NCI-H460 (cell line): Measurements from ENCODE around the gene RHOH. TPM values are rescaled to one million over a fixed set of nuclear protein-coding genes. Genes with fewer than 3 reads are reported as not detected.
A peak's percentile ranks its signal among the peaks of the same experiment; 100 is the strongest.
"Not testable (repeated sequence)": the region's sequence is repeated elsewhere in the genome, so short reads cannot be mapped to it uniquely, and the experiment has no call there.

Experiments
- DNase-seq: peaks from one replicate; pipeline ENCODE4 v3.0.0-alpha.2; 2016; ENCODE audit warnings: low read depth; ENCODE audit errors: extremely low read depth
- total RNA-seq: library from RNA; depleted of rRNA; stranded (reverse); fragments of >200 nt; shearing (Covaris generic); gene quantifications from 2 replicates; pipeline ENCODE4 v1.2.3, GENCODE V29; 2014

The RHOH gene
- total RNA-seq, 1 experiment from 2014 or later: 7.3 TPM

- peak; percentile 70 for DNase-seq
Observed at GRCh38 chr4:40255393-40256281, 58.8 kb downstream of the RHOH start.

GRCh38 chr4:40256329-40256728 is 59.5 kb downstream of the RHOH start:
- DNase-seq: no peak

- DNase-seq: no peak
Observed at GRCh38 chr4:40256817-40257216, 60.0 kb downstream of the RHOH start.

- DNase-seq: no peak
Observed at GRCh38 chr4:40258627-40259026, 61.8 kb downstream of the RHOH start.

- DNase-seq: no peak
Observed at GRCh38 chr4:40261231-40262076, 64.6 kb downstream of the RHOH start.

- no peak for DNase-seq
Observed at GRCh38 chr4:40262077-40262528, 65.3 kb downstream of the RHOH start.

- no peak for DNase-seq
Observed at GRCh38 chr4:40262861-40263260, 66.0 kb downstream of the RHOH start.

- DNase-seq: peak; percentile 61
Observed at GRCh38 chr4:40264497-40264896, 67.7 kb downstream of the RHOH start.

- DNase-seq: no peak
Observed at GRCh38 chr4:40264995-40265909, 68.4 kb downstream of the RHOH start.

- DNase-seq: no peak
Observed at GRCh38 chr4:40265910-40266274, 69.1 kb downstream of the RHOH start.

GRCh38 chr4:40269133-40269532 is 72.3 kb downstream of the RHOH start:
- no peak for DNase-seq

GRCh38 chr4:40270609-40271008 is 73.8 kb downstream of the RHOH start:
- no peak for DNase-seq

GRCh38 chr4:40275065-40275730 is 78.4 kb downstream of the RHOH start:
- no peak for DNase-seq

- no peak for DNase-seq
Observed at GRCh38 chr4:40276546-40276945, 79.7 kb downstream of the RHOH start.

- DNase-seq: no peak
Observed at GRCh38 chr4:40280586-40280985, 83.8 kb downstream of the RHOH start.

GRCh38 chr4:40281099-40281498 is 84.3 kb downstream of the RHOH start:
- no peak for DNase-seq

- no peak for DNase-seq
Observed at GRCh38 chr4:40281913-40282312, 85.1 kb downstream of the RHOH start.

- not testable (repeated sequence) for DNase-seq
Observed at GRCh38 chr4:40282857-40283256, 86.0 kb downstream of the RHOH start.

- DNase-seq: no peak
Observed at GRCh38 chr4:40283413-40283812, 86.6 kb downstream of the RHOH start.

GRCh38 chr4:40283968-40284367 is 87.1 kb downstream of the RHOH start:
- DNase-seq: peak; percentile 41
